OCI-M1 (cell line): ENCODE data around the gene STUB1.

Experiments used
- DNase-seq: peaks from one replicate; lab custom pipeline; 2025; lab: John Stamatoyannopoulos, UW

The STUB1 gene

GRCh38 chr16:679814-680624 is at the start of gene STUB1:
TSS of gene STUB1 (plus strand) at chr16:680410. CDS start at chr16:680526, 116 bp downstream.
- peak; percentile 93 for DNase-seq

- DNase-seq = peak; percentile 14
Observed at GRCh38 chr16:630815-631405, 49.3 kb upstream of the STUB1 start, which contains the start of gene WFIKKN1. TSS of gene WFIKKN1 (plus strand) at chr16:630985. CDS start at chr16:631254, 269 bp downstream.

- DNase-seq = no peak
Observed at GRCh38 chr16:631808-632358, 48.3 kb upstream of the STUB1 start.

GRCh38 chr16:632486-633335 is 47.5 kb upstream of the STUB1 start:
- no peak for DNase-seq

DNA sequence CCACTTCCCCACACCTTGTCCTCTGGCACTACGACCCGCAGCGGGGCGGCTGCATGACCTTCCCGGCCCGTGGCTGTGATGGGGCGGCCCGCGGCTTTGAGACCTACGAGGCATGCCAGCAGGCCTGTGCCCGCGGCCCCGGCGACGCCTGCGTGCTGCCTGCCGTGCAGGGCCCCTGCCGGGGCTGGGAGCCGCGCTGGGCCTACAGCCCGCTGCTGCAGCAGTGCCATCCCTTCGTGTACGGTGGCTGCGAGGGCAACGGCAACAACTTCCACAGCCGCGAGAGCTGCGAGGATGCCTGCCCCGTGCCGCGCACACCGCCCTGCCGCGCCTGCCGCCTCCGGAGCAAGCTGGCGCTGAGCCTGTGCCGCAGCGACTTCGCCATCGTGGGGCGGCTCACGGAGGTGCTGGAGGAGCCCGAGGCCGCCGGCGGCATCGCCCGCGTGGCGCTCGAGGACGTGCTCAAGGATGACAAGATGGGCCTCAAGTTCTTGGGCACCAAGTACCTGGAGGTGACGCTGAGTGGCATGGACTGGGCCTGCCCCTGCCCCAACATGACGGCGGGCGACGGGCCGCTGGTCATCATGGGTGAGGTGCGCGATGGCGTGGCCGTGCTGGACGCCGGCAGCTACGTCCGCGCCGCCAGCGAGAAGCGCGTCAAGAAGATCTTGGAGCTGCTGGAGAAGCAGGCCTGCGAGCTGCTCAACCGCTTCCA is 46.7 kb upstream of the STUB1 start:
- DNase-seq = no peak

GRCh38 chr16:634051-634670 is 46.0 kb upstream of the STUB1 start:
- no peak for DNase-seq

GRCh38 chr16:634996-635395 is 45.2 kb upstream of the STUB1 start:
- no peak for DNase-seq

- no peak for DNase-seq
Observed at GRCh38 chr16:635573-636205, 44.5 kb upstream of the STUB1 start.

DNA sequence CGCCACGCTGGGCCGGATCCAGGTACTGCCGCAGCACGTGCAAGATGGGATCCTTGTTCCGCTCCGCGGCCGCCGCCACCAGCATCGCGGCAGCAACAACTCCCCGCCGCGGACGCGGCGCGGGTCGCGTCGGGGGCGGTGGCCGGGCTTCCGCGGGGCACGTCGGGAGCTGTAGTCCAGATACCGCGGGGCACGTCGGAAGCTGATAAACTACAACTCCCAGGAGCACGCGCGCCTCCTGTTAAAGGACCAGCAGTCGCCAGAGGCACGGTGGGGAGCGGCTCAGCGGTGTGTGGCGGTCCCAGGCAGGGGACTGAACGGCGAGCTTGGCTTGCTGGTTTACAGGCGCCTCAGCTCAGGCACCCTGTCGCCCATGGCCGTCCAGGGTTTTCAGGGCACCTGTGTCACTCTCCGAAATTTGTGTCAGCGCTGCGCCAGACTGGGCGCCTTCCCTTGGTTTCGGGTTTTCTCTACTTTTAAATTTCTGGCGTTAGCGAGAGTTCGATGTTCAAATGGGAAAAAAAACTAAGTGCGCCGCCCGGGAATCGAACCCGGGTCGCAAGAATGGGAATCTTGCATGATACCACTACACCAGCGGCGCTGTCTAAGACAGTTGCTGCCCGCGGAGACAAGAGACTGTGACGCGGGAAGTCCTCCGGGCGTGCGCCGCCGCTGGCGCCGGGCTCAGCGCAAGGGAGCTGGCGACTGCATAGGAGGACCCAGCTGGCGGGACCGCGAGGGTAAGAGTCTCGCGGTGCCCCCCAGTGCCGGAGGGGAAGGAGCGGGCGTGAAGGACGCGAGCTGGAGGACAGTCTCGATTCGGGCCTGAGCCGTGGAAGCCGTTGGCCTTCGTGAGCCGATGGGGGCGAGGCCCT is 43.8 kb upstream of the STUB1 start, which contains the start of gene METTL26:
METTL26 (minus strand) TSS at position 100 of the 875 bp plus-strand sequence; CDS start at position 85, 15 bp downstream.
- peak; percentile 97 for DNase-seq

DNA sequence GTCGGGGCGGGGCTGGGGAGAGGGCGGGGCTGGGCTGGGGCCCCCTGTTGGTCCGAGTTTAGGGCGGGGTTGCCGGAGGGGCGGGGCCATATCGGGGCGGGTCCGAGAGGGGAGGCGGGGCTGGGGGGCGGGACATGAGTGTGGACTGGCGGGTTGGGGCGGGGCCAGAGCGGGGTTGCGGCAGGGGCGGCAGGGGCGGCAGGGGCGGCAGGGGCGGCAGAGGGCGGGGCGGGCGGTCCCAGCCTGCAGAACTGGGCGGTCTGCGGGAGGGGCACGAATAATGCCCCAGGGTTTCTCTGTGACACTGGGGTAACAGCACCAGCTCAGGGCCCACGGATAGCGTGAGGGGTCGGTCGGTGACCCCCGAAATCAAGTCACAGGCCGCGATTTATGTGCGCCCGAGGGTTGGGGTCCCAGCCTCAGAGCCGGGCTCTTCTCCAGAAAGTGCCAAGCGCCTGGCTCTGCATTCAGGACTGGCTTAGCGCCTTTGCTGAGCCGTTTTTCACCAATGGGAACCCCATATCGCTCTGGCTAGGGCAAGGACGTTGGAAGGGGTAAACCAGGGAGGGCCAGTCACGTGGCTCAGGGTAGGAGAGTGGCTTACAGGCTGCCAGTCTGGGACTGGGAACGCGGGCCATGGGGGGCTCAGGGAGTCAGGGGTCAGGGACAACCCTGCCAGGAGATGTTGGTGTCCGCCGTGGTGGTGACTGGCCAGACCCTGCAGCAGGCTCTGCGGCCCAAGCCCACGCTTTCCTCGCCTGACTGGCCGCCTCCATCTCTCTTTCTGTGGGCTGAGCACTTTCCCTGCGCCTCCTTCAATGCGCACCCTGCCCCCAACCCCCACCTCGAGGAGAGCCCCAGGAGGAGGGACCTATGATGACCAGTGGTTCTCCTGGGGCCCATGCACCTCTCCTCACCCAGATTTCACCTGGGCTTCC is 42.9 kb upstream of the STUB1 start:
- DNase-seq = peak; percentile 62

DNA sequence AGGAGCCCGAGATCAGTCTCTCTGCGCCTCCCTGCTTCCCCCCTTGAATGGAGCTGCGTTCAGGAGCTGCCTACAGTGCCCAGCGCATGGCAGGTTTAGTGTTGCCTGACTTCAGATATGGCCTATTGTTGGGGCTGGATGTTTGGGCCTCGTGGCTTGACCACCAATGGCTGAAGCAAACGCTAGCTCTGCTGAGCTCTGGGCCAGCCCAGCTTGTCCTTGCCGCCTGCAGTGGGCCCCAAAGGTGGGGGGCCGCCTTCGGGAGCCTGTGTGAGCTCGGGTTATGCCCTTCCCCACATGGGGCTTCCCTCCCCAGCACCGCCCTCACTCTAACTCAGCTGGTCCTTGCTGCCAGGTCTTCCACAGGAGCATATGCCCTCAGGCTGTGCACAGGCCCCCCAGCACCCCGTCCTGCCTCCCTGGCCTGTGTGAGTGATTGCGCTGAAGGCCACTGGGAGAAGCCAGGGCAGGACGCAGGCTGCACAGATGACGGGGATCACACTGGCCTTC is 42.1 kb upstream of the STUB1 start:
- no peak for DNase-seq

GRCh38 chr16:638836-639235 is 41.4 kb upstream of the STUB1 start:
- no peak for DNase-seq

- DNase-seq = no peak
Observed at GRCh38 chr16:640614-641013, 39.6 kb upstream of the STUB1 start.

- DNase-seq = peak; percentile 90
Observed at GRCh38 chr16:641326-642188, 38.7 kb upstream of the STUB1 start, which contains the start of gene MCRIP2. TSS of gene MCRIP2 (plus strand) at chr16:641828. CDS start at chr16:641992, 164 bp downstream.

- peak; percentile 88 for DNase-seq
Observed at GRCh38 chr16:642189-643049, 37.8 kb upstream of the STUB1 start.

DNA sequence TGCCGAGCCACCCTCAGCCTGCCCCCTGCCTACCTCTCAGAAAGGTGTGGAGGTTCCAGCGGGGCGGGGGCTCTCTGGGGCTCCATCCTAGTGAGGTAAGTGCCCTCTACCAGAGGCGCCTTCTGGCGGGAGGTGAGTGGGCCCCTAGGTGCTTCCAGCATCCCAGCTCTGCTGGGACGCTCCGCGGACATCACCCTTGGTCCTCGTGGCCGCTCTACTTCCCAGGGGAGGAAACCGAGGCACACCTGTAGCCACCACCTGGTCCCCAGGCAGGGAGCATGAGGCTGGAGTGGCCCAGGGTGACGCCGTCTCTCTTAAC is 37.2 kb upstream of the STUB1 start:
- DNase-seq = no peak
